ENCODE measurements around the gene EMC1. TPM values are rescaled to one million over a fixed set of nuclear protein-coding genes. Genes with fewer than 3 reads are reported as not detected.
"Not testable (repeated sequence)": the region's sequence is repeated elsewhere in the genome, so short reads cannot be mapped to it uniquely, and the experiment has no call there.

The EMC1 gene
- total RNA-seq, 1 experiment from 2014 or later, result 65.5 TPM

DNA sequence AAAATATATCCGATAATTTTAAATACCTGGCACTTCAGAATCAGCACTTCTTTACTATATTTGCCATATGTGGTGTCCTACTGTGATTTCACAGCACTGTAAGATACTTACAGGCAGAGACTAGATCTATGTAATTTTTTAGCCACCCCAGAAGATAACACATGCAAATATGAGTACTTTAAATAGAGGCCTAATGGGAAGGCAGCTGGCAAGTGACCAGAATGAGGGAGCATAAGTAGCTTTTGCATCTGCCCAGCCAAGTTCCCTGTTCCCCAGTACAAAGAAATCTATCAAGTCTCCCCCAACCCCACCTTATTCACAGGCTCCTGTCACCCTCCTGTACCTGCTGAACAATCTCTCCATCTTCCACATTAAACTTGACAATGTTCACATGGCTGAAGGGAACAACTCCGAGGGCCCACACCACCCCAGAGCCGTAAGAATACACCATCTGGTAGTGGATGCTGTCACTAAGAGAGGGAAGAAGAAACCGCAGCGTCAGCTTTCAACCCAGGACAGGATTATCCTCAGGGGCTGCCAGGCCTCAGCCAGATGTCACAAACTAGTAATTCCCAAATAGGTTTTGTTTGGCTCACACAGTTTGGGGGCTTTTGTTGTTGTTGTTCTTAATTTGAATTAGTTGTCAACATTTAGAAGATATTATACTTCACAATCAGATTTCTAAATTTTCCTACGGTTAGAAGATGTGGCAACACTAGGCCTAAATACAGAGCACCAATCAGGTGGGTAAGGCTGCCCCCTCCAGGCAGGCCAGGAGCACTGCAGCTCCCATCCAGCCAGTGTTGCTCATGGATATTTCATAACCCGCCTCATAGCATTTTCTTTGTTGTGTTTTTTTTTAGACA lies 10.4 kb downstream of the EMC1 start:
- Histone ChIP-seq H3K4me3 (ENCODE audit: insufficient read depth, low read depth, low read length) (no peak overlapping the region), H3K27me3 (ENCODE audit: control insufficient read depth, insufficient read depth, low read length) (no peaks in the 10 kb centered on the region), H3K36me3 (replicated peaks; ENCODE audit: control insufficient read depth, insufficient read depth, low read length) (peaks cover 56% of the 10 kb centered on the region)
- peak; percentile 77 for DNase-seq

DNA sequence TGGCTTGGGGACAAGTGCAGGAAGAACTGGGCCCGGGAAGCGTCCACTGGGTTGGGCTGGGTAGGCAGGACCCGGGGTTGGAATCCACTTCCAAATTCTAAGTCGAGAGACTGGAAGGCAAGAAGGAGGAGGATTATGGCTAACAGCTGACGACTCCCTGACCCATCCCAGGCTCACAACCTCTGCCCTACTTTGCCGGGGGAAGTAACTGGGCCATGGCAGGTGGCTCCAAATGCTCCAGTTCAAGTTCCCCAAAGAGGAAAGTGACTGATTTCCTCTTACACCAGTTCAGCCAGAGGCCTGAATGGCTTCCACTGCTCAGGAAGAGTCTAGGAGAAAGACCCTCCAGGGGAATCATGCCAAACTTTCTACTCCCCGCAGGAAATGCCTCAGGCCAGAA lies 11.4 kb downstream of the EMC1 start:
- peaks cover 59% of the 10 kb centered on the region for H3K36me3 ChIP-seq (replicated peaks; ENCODE audit: control insufficient read depth, insufficient read depth, low read length)
- no peaks in the 10 kb centered on the region for H3K27me3 ChIP-seq (ENCODE audit: control insufficient read depth, insufficient read depth, low read length)
- no peak for DNase-seq
- no peak overlapping the region for H3K4me3 ChIP-seq (ENCODE audit: insufficient read depth, low read depth, low read length)

DNA sequence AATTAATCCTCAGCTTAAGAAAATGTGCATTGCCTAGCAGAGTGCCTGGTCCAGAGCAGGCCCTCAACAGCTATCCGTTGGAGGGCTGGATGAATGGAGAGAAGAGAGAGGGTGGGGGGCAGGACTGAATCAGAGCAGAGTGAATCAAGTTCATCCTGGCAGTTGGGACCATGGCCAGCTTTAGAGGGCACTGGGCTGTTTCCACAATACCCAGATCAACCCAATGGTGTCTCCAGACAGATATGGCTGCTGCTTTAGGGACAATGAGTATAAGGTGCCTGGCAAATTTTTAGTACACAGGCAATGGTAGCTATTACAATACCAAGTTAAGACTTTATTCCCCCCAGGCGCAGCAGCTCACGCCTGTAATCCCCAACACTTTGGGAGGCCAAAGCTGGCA lies 17.1 kb downstream of the EMC1 start:
- H3K4me3 ChIP-seq (ENCODE audit: insufficient read depth, low read depth, low read length), result no peak overlapping the region
- no peak for DNase-seq
- H3K27me3 ChIP-seq (ENCODE audit: control insufficient read depth, insufficient read depth, low read length), result no peaks in the 10 kb centered on the region
- H3K36me3 ChIP-seq (replicated peaks; ENCODE audit: control insufficient read depth, insufficient read depth, low read length), result peaks cover 61% of the 10 kb centered on the region

GRCh38 chr1:19232524-19232846 lies 18.8 kb downstream of the EMC1 start:
- H3K4me3 ChIP-seq (ENCODE audit: insufficient read depth, low read depth, low read length), result no peak overlapping the region
- peaks cover 48% of the 10 kb centered on the region for H3K36me3 ChIP-seq (replicated peaks; ENCODE audit: control insufficient read depth, insufficient read depth, low read length)
- peak; percentile 20 for DNase-seq
- H3K27me3 ChIP-seq (ENCODE audit: control insufficient read depth, insufficient read depth, low read length), result no peaks in the 10 kb centered on the region

GRCh38 chr1:19231736-19232523 lies 19.4 kb downstream of the EMC1 start:
- H3K4me3 ChIP-seq (ENCODE audit: insufficient read depth, low read depth, low read length); H3K27me3 ChIP-seq (ENCODE audit: control insufficient read depth, insufficient read depth, low read length); DNase-seq: not testable (repeated sequence)
- peaks cover 47% of the 10 kb centered on the region for H3K36me3 ChIP-seq (replicated peaks; ENCODE audit: control insufficient read depth, insufficient read depth, low read length)

- H3K36me3 ChIP-seq (replicated peaks; ENCODE audit: control insufficient read depth, insufficient read depth, low read length), result peaks cover 50% of the 10 kb centered on the region
Observed at GRCh38 chr1:19229828-19230325, 21.4 kb downstream of the EMC1 start.

GRCh38 chr1:19229229-19229628 lies 22.1 kb downstream of the EMC1 start:
- H3K4me3 ChIP-seq (ENCODE audit: insufficient read depth, low read depth, low read length), result no peak overlapping the region
- peaks cover 50% of the 10 kb centered on the region for H3K36me3 ChIP-seq (replicated peaks; ENCODE audit: control insufficient read depth, insufficient read depth, low read length)
- no peaks in the 10 kb centered on the region for H3K27me3 ChIP-seq (ENCODE audit: control insufficient read depth, insufficient read depth, low read length)
- DNase-seq, result no peak

More at GRCh38 chr1:19229828-19230325, 21.4 kb downstream of the EMC1 start:
- Histone ChIP-seq H3K4me3 (ENCODE audit: insufficient read depth, low read depth, low read length) (no peak overlapping the region), H3K27me3 (ENCODE audit: control insufficient read depth, insufficient read depth, low read length) (no peaks in the 10 kb centered on the region)
- DNase-seq, result no peak

DNA sequence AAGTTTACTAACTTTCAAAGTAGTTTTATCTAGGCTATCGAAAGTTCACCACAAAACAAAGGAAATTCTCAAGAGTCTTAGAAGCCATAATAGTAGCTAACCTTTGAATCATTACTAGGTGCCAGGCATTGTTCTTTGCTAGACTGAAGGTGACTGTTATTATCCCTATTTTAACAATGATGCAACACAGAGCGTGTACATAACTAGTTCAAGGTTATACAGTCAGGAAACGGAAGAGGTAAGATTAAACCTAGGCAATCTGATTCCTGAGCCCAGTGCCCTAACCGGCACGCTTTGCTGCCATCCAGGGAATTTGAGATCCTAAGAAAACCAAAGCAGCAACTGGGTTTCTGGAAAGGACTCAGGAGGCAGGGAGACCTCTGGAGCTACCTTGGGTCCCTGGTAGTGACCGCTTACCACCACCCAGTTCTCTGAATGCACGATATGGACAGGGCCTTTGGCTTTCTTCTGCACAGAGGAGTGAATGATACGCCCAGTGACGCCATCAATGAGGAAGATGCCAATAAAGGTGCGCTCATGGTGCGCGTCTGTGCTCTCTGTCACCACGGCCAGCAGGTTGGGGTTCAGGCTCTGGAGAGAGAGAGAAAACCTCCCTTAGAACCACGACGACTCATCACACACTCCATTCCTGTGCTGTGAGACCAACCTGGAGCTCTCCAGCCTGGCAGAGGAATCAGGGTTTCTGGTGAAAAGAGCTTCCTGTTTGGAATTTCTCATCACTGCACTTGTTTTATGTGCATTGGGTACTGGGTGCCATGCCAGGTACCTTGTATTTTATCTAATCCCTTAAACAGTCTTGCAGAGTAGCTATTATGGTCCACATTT lies 28.1 kb downstream of the EMC1 start:
- no peak for DNase-seq
- H3K4me3 ChIP-seq (ENCODE audit: insufficient read depth, low read depth, low read length), result no peak overlapping the region
- H3K27me3 ChIP-seq (ENCODE audit: control insufficient read depth, insufficient read depth, low read length), result no peaks in the 10 kb centered on the region
- H3K36me3 ChIP-seq (replicated peaks; ENCODE audit: control insufficient read depth, insufficient read depth, low read length), result peaks cover 41% of the 10 kb centered on the region

GRCh38 chr1:19222573-19222972 lies 28.8 kb downstream of the EMC1 start:
- no peak for DNase-seq
- Histone ChIP-seq H3K27me3 (ENCODE audit: control insufficient read depth, insufficient read depth, low read length) (no peaks in the 10 kb centered on the region), H3K4me3 (ENCODE audit: insufficient read depth, low read depth, low read length) (no peak overlapping the region), H3K36me3 (replicated peaks; ENCODE audit: control insufficient read depth, insufficient read depth, low read length) (peaks cover 43% of the 10 kb centered on the region)

GRCh38 chr1:19220991-19221390 lies 30.3 kb downstream of the EMC1 start:
- Histone ChIP-seq H3K4me3 (ENCODE audit: insufficient read depth, low read depth, low read length) (no peak overlapping the region), H3K36me3 (replicated peaks; ENCODE audit: control insufficient read depth, insufficient read depth, low read length) (peaks cover 35% of the 10 kb centered on the region), H3K27me3 (ENCODE audit: control insufficient read depth, insufficient read depth, low read length) (no peaks in the 10 kb centered on the region)
- DNase-seq, result no peak

DNA sequence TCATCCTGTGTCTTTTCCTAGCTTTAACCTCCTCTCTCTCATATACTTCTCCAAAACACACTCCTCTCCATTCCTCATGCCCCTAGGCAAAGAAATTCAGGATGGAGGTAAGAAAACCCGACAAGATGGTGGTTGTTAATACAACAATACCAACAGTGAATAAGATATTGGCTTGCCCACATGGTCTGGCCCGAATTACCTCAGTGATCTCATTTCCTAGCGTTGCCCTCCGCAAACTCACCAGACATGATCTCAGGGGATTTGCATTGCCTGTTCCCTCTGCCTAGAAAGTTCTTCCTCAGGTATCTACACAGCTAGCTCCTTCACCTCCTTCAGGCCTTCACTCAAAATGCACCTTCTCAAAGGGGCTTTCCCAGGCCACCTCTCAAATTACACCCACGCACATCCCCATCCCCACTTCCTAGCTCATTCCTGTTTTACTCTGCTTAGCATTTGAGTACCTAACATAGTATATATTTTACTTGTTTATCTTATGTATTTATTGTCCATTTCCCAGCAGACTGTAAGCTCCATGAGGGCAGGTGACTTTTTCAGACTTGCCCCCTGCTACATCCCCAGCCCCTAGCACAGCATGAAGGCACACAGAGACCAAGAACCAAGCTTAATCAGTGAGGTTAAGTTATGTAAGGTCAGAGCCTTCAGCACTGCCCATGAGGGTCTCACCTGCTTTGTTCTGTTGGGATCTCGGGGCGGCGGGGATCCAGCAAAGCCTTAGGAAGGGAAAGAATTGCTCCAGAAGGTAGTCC lies 31.1 kb downstream of the EMC1 start:
- Histone ChIP-seq H3K27me3 (ENCODE audit: control insufficient read depth, insufficient read depth, low read length) (no peaks in the 10 kb centered on the region), H3K4me3 (ENCODE audit: insufficient read depth, low read depth, low read length) (no peak overlapping the region), H3K36me3 (replicated peaks; ENCODE audit: control insufficient read depth, insufficient read depth, low read length) (peaks cover 31% of the 10 kb centered on the region)
- DNase-seq, result peak; percentile 21

- Histone ChIP-seq H3K27me3 (ENCODE audit: control insufficient read depth, insufficient read depth, low read length) (no peaks in the 10 kb centered on the region), H3K4me3 (ENCODE audit: insufficient read depth, low read depth, low read length) (no peak overlapping the region), H3K36me3 (replicated peaks; ENCODE audit: control insufficient read depth, insufficient read depth, low read length) (peaks cover 29% of the 10 kb centered on the region)
- no peak for DNase-seq
Observed at GRCh38 chr1:19219451-19219850, 31.9 kb downstream of the EMC1 start.

DNA sequence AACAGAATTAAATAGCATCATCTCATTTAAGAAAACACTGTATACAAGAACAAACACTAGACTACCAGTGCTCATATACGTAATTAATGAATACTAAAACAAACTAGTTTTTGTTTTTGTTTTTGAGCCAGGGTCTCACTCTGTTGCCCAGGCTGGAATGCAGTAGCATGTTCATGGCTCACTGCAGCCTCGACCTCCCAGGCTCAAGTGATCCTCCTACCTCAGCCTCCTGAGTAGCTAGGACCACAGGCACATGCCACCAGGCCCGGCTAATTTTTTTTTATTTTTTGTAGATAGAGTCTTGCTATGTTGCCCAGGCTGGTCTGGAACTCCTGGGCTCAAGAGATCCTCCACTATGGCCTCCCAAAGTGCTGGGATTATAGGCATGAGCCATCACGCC lies 34.7 kb downstream of the EMC1 start:
- H3K36me3 ChIP-seq (replicated peaks; ENCODE audit: control insufficient read depth, insufficient read depth, low read length), result peaks cover 15% of the 10 kb centered on the region
- not testable (repeated sequence) for H3K27me3 ChIP-seq (ENCODE audit: control insufficient read depth, insufficient read depth, low read length); DNase-seq; H3K4me3 ChIP-seq (ENCODE audit: insufficient read depth, low read depth, low read length)

DNA sequence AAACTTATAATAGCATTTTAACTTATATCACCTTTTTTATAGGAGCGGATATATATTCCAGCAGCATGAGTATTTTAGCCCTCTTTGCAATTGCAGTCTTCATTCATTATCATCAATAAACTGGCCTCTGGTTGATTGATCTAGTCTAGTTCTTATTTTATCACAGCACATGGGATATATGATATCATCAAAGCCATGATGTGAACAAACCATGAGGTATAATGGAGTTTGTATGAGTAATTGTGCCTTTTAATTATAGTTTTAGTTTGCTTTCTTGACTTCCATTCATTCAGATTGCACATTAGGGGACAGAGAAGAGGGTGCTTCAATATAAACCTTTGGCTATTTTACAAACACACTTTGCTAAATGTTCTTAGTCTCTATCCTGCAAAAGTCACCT lies 37.7 kb downstream of the EMC1 start:
- no peaks in the 10 kb centered on the region for H3K27me3 ChIP-seq (ENCODE audit: control insufficient read depth, insufficient read depth, low read length)

More for the DNA sequence above, 37.7 kb downstream of the EMC1 start:
- DNase-seq, result no peak
- H3K36me3 ChIP-seq (replicated peaks; ENCODE audit: control insufficient read depth, insufficient read depth, low read length), result peaks cover 2% of the 10 kb centered on the region
- H3K4me3 ChIP-seq (ENCODE audit: insufficient read depth, low read depth, low read length), result no peak overlapping the region
